LHCN-M2 (cell line): Measurements from ENCODE around the gene BCKDK. TPM values are rescaled to one million over a fixed set of nuclear protein-coding genes. Genes with fewer than 3 reads are reported as not detected.
A peak's percentile ranks its signal among the peaks of the same experiment; 100 is the strongest.
"Not testable (repeated sequence)": the region's sequence is repeated elsewhere in the genome, so short reads cannot be mapped to it uniquely, and the experiment has no call there.

Source experiments
- DNase-seq: peaks from one replicate; pipeline ENCODE4 v3.0.0-alpha.2; 2012; ENCODE audit warnings: low read depth
- total RNA-seq: library from RNA; depleted of rRNA; stranded (reverse); fragments of >200 nt; gene quantifications from 2 replicates; pipeline ENCODE4 v1.2.3, GENCODE V29; 2014

BCKDK gene
- total RNA-seq, 1 experiment from 2014 or later: 204 TPM

DNA sequence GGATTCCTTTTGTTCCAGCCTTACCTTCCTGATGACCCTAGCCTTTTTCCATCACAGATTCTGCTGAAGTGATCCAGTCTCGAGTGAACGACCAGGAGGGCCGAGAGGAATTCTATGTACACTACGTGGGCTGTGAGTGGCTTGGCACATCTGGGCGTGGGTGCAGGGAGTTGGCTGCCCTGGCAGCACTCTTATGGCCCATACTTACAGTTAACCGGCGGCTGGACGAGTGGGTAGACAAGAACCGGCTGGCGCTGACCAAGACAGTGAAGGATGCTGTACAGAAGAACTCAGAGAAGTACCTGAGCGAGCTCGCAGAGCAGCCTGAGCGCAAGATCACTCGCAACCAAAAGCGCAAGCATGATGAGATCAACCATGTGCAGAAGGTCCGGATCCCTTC lies 11.9 kb downstream of the BCKDK start:
- no peak for DNase-seq

DNA sequence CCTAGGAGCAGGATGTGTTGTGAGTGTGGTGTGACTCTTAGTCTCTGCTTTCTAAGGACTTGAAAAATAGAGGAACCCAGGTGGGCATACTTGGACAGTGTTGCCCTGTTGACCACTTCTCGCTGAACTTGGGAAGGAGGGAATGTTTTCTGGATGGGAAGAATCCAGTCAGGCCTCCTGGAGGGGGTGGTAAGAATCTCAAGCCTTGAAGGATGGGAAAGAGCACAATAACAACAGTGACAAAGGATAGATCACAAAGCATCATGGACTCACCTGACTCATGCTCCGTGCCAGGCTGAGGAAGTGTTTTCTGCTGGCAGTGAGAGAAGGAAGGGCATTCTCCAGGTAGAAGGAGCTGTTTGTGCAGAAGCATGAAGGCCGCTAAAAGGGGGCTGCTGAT lies 17.7 kb downstream of the BCKDK start:
- no peak for DNase-seq

DNA sequence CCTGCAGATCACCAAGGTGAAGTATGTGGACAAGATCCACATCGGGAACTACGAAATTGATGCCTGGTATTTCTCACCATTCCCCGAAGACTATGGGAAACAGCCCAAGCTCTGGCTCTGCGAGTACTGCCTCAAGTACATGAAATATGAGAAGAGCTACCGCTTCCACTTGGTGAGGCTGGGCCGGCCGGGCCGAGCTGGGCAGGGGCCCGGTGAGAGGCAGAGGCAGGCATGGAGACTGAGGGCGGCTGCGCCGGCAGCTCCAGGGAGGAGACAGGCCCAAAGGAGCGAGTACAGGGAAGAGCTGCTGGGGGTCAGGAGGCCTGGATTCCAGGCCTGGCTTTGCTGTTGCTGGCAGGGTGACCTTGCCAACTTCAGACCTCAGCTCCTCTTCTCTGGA lies 19.0 kb downstream of the BCKDK start:
- DNase-seq: no peak

DNA sequence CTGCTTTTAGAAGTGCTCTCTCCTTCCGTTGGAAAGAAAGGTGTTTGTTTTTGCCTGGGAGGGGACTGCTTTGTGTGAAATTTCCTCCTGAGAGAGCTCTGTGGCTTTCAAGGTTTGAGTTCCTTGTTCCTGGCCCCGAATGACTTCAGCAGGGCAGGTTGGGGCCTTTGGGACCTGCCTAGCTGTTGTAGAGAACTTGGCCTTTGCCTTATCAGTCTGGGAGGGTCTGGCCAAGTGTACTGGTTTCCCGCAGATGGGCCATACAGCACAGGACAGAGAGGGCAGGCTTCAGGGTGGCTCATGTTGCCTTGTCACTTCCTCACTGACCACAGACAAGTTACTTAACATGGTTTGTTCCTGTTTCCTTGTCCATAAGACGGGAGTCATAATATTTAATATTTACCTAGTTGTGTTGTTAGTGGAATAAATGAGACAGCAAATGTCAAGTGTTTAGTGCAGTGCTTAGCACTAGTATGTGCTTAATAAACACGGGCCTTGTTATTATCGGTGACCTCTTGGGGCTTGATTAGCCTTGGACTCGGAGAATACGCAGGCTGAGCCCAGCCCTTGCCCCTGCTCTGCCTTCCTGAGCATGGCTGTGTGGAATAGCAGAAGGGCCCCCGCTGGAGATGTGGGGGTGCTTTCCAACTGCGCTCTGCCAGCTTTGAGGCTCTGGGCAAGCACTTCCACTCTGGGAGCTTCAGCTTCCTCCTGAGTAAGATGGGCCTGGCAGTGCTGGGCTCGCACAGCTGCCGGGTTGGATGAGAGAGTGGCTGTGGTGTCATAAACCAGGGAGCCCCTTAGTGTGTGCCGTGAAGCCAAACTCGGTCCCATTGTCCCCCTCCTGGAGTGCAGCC lies 20.8 kb downstream of the BCKDK start:
- no peak for DNase-seq

DNA sequence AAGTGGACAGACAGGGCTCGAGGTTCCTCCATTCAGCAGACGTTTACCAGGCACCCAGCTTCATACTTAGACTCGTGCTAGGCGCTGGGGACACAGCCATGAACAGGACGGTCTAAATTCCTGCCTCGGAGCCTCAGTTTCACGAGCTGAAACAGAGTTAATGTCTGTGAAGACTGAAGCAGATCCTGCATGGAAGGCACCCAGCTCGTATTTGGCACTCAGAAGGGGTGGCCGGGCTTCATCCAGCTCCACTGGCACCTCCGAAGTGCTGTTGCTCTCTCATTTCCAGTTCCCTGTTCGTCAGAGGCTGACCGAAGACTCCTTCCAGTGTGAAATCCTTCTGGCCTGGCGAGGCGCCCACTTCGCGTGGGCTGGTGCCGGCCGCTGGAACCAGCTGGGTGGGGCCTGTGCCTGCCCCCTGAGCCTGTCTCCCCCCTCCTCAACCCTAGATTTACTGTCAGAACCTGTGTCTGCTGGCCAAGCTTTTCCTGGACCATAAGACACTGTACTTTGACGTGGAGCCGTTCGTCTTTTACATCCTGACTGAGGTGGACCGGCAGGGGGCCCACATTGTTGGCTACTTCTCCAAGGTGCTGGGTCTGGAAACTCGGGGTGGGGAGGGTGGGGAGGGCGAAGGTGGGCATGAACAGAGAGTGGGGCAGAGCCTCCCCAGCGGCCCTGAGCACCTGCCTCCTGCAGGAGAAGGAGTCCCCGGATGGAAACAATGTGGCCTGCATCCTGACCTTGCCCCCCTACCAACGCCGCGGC lies 21.6 kb downstream of the BCKDK start:
- DNase-seq: no peak

DNA sequence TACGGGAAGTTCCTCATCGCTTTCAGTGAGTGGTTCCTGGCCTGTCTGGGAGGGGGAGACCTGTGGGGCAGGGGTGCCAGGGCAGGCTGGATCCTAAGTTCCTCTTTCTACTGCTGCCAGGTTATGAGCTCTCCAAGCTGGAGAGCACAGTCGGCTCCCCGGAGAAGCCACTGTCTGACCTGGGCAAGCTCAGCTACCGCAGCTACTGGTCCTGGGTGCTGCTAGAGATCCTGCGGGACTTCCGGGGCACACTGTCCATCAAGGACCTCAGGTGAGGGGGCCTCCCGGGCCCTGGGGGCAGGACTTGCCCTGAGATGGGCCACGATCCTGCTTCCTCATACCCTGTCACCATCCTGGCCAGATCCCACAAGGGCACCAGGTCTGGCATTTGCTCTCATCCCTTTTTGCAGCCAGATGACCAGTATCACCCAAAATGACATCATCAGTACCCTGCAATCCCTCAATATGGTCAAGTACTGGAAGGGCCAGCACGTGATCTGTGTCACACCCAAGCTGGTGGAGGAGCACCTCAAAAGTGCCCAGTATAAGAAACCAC lies 22.2 kb downstream of the BCKDK start:
- no peak for DNase-seq

DNA sequence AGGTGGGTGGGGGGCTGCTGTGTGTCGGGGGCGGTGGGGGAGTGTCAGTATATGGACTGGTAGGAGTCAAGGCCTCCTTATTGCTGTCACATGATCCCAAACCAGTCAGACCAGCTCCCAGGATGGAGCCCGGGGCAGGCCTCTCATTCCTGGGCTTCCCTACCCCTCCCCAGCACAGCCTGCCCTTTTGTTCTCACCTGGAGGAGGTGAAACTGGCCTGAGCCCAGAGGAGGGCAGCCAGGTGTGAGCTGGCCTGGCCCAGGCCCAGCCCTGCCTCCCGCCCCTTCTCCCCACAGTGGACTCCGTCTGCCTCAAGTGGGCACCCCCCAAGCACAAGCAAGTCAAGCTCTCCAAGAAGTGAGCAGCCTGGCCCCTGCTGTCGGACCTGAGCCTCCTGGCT lies 22.7 kb downstream of the BCKDK start:
- no peak for DNase-seq

DNA sequence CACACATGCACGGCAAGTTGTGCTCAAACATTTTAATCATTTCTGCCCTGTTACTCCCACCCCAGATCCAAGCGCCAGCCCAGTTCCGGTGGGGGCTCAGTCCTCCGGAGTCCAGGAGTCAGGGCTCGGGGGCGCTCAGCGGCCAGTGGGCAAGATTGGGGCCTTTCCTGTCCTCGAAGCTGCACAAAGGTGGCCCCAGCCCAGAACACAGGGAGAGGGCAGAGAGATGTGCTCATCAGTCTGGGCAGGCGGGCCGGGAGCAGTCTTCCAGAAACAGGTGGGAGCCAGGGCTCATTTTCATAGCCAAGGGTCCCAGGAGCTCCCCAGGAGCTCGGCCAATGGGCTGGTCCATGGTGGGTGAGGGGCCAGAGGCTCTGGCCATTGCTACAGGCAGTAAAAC lies 23.2 kb downstream of the BCKDK start:
- DNase-seq: no peak

DNA sequence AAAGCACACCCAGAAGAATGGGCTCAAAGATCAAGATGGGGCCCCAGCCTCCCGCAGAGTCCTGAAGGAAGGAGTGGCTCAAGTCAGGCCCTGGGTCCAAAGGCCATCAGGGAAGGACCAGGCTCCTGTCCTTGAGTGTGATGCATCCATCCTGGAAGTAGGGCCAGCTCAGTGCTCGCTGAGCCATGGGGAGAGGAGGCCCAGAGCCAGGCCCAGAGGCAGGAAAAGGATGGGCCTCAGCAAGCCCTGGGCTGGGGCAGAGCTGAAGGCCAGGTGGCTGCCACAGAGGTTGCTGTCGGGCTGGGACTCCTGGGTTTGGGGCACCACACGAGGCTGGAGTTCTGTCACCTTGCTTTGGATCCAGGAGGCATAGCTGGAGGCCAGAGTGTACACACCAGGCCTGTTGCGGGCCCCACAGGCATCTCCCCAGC lies 23.7 kb downstream of the BCKDK start:
- DNase-seq: no peak

DNA sequence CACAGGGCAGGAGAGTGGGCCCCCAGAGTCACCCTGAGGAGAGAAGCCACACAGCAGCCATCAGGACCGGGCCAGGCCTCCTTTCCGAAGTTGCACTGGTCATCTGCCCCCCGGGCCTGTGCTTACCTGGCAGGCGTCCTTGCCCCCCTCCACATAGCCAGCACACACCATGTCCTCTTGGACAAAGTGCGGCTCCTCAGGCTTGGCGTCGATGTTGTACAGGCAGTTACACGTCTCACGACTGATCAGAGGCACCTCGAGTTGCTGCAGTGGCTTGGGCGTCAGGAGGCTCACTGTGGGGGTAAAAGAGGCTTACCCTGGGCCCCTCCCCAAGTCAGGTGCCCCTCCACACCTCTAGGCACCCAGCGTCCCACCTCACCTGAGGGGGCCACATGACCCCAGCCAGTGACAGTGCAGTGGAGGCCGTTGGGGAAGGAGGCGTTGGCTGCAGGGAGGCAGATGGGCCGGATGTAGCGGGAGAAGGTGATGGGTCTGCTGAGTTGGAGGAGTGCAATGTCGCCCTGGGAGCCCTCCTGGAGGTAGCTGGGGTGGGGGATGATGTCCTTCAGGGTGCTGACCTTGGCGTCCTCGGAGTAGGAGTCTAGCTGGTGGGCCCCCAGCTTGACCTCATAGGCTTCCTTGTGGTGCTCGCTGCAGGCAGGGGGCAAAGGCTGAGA lies 24.3 kb downstream of the BCKDK start:
- DNase-seq: no peak

DNA sequence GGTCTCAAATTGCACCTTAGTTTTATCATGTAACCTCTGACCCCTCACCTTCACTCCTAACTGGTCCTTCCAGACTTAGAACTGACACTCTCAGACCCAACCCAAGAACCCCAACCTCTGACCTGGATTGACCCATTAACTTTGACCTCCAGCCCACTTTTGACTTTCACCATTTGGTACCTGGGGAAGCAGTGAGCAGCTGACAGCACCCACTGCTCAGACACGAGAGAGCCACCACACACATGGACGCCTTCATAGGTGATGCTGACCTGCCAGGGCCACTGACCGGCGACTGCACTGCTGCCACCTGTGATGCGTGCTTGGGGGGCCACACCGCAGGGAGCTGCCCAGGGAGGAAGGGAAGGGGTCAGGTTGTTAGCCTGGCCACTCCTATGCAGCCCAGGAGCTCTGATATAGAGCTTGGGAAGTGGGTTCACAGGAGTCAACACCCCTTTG lies 24.9 kb downstream of the BCKDK start:
- DNase-seq: no peak

DNA sequence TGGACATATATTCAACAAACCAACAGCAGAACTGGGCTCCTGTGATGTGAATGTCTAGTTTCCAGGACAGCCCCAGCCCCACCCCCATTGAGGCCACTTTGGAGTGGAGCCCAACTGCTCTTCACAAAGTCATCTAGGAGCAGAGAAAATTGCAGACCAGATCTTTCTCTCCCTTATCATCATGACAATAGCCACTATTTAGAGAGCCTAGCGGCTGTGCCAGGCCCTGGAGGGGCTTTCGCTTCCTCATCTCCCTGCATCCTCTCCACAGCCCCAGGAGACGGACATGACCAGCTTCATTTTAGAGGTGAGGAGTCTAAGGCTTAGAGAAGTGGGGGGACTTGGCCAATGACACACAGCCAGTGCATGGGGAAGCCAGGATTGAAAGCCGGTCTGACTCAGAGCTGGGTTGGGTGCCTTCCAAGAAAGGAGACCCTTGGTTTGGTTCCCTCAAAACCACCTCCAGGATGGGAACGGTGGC lies 25.9 kb downstream of the BCKDK start:
- DNase-seq: no peak

DNA sequence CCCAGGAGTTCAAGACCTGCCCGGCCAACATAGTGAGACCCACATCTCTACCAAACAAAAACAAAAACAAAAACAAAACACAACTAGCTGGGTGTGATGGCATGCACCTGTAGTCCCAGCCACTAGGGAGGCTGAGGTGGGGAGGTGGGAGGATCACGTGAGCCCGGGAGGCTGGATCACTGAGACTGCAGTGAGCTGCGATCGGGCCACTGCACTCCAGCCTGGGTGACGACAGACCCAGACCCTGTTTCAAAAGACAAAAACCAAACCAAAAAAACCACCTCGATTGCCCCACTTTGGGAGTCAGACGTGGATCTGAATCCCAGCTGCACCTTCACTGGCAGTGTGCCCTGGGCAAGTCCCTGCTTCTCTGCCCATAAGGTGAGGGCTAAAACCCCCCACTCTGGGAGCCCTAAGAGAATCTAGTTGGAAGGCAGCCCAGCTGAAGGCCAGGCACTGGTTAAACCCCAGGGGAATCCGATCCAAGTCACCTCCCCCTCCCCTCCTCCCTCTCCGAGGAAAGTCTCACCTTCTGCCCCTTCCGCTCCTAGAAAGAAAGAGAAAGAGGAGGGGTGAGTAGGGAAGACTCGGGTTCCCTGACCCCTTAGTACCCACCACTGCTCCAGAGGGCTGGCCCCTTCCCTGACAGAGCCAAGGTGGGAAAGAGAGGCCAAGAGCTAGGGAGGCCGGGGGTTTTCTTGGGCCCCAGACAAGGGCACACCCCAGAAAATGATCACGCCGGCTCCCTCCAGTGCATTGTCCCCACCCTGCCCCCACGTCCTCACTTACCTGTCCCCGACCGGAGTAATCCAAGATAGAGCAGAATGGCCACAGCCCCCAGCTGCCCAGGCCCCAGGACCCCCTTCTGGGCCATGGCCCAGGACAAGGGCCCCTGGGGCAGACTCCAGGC lies 26.7 kb downstream of the BCKDK start:
- DNase-seq: no peak

DNA sequence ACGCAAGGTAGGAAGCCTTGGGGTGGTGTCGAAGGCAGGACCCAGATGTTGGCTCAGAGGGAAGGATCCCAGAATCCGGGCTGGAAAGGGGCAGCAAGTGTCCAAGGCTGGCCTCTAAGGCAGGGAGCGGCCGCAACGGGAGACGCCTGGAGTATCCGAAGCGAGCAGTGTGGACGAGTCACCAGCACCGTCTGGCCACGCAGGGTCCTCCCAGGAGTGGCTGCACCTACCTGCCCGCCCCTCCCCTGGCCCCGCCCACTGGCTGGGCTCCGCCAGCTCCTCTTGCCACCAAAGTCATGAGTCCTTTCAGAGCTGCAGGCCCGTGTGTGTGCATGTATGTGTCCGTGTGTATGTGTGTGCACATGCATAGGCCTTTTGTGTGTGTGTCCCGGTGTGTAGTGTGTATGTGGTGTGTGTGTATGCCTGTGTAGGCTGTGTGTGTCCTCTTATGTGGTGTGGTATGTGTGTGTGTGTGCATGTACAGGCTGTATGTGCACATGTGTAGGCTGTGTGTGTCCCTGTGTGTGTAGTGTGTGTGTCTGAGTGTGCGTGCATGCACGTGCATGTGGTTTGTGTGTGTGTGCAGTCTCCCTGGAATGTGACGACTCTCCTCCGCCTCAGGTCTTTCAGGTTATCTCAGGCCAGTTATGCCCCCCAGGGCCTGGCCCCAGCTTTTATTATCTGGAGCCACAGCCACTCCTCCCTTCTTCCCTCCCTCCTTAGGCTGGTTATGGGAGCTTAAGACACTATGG lies 27.5 kb downstream of the BCKDK start, which contains the start of gene PRSS8:
Gene PRSS8 (minus strand): TSS at position 193 of the 752 bp plus-strand sequence. CDS start 229 bp downstream, outside the sequence.
- DNase-seq: no peak

DNA sequence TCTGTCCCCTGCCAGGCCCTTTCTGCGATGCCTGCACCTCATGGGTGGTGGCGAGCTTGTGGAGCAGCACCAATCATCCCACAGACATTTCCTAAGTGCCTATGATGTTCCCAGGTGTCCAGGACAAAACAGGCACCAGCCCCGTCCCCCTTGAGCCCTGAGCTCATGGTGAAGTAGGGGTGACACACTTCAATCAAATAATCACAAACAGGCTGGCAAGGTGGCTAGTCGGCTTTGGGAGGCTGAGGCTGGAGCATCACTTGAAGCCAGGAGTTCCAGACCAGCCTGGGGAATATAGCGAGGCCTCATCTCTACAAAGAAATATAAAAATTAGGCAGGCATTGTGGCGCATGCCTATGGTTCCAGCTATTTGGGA lies 28.1 kb downstream of the BCKDK start:
- DNase-seq: no peak

DNA sequence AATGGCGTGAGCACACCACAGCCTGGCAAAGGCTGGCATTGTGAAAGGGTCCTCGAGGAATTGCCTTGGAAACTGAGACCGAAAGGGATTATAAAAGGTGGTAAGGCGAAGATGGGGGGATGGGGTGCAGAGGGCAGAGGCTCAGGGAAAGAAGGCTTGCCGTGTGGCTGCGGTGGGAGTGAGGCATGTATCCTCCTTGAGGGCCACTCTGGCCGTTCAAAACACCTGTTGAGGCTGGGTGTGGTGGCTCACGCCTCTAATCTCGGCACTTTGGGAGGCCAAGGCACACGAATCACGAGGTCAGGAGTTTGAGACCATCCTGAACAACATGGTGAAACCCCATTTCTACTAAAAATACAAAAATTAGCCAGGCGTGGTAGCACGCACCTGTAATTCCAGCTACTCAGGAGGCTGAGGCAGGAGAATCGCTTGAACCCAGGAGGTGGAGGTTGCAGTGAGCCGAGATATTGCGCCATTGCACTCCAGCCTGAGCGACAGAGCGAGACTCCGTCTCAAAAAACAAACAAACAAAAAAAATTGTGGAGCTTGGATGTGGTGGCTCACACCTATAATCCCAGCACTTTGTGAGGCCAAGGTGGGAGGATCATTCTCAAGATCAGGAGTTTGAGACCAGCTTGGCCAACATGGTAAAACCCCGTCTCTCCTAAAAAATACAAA lies 28.8 kb downstream of the BCKDK start:
- not testable (repeated sequence) for DNase-seq

DNA sequence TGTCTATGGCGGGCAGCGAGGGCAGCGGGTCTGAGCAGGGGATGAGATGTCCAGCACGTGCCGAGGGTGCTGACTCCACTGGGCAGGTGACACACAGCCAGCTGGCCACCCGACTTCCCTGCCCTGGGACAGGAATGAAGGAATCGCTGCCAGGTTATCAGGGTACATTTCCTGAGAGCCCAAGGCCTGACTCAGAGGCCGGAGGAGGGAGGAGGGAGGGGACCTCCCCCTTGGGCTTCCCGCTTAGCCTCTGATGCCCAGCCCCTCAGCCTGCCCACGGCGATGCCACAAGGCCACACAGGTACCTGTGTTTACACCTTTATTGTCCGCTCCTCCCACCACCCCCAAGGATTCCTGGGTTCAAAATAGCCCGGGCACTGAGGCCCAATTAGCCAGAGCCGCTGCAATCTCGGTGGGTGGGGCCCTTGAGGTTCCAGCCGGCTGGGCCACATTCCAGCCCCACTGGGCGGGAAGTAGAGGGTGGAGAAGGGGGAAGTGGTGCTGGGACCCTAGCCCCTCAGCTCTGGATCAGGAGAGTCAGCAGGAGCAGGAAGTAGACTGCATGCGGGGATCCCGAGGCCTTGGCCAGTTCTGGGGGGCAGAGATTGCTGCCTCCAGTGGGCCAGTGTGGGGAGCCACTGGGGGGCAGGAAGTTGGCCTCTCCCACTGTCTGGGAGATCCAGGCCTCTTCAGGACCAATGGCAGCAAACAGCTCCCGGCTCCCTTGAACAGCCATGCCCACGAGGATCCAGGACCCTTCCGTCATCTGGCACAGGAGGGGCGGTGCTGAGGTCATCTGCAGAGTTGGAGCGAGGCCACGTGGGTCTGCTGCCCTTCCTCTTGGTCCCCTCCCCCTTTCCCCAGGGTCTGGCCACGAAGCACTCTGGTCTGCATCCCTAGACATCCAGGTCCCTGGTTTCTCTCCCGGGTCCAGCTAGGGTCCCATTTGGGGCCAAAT lies 30.7 kb downstream of the BCKDK start:
- peak; percentile 63 for DNase-seq

DNA sequence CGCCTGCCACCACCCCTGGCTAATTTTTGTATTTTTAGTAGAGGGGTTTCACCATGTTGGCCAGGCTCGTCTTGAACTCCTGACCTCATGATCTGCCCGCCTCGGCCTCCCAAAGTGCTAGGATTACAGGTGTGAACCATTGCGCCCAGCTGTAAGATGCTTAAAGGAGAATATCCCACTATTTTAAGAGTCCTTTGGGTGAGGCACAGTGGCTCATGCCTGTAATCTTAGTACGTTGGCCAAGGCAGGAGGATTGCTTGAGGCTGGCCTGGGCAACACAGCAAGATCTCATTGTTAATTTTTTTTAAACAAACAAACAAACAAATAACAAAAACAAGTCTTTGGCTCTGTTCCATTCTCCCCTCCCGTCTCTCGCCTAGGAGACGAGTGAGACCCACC lies 32.9 kb downstream of the BCKDK start:
- not testable (repeated sequence) for DNase-seq
